IPS-11a (cell line): ENCODE measurements around the gene SLC26A8.
A peak's percentile ranks its signal among the peaks of the same experiment; 100 is the strongest.

Source experiments
- H3K4me3 ChIP-seq: one replicate; pipeline ENCODE4 v1.5.1; 2013; ENCODE audit warnings: low read depth, low read length, control low read depth

The SLC26A8 gene, protein sequence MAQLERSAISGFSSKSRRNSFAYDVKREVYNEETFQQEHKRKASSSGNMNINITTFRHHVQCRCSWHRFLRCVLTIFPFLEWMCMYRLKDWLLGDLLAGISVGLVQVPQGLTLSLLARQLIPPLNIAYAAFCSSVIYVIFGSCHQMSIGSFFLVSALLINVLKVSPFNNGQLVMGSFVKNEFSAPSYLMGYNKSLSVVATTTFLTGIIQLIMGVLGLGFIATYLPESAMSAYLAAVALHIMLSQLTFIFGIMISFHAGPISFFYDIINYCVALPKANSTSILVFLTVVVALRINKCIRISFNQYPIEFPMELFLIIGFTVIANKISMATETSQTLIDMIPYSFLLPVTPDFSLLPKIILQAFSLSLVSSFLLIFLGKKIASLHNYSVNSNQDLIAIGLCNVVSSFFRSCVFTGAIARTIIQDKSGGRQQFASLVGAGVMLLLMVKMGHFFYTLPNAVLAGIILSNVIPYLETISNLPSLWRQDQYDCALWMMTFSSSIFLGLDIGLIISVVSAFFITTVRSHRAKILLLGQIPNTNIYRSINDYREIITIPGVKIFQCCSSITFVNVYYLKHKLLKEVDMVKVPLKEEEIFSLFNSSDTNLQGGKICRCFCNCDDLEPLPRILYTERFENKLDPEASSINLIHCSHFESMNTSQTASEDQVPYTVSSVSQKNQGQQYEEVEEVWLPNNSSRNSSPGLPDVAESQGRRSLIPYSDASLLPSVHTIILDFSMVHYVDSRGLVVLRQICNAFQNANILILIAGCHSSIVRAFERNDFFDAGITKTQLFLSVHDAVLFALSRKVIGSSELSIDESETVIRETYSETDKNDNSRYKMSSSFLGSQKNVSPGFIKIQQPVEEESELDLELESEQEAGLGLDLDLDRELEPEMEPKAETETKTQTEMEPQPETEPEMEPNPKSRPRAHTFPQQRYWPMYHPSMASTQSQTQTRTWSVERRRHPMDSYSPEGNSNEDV

DNA sequence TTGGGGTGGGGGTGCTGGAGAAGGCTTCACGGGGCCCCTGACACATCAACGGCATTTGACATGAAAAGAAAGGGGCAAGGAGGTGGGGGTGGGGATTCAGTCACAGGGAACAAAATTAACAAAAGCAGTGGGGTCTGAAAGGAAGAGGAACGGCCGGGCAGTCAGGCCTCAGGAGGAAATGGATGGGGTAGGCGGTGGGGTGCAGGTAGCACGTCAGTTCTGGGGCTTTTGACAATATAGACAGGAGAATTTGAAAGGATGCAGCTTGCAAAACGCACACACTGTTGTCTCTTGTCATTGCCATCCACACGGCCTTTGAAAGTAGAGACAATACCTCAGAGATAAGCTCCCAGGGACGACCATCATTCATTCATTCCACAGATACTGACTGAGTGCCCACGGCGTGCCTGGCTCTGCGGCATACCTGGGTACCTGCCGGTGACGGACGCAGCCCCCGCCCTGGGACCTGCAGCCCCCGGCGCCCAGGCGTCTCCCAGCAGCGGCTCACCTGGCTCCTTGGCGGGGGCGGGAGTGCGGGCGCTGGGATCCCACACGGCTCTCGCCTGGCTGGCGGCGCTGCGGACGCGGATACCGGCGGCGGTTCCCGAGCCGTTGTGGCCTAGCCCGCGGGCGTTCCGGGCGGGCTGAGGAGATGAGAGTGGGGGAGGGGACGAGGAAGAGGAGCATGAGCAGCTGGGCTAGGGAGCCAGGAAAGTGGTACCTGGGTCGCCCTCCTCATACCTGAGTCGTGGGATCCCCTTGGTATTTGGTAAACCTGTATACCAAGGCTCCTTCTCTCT lies at the start of gene SLC26A8:
Gene SLC26A8 (minus strand): TSS at position 646 of the 800 bp plus-strand sequence. CDS start 4,934 bp downstream, outside the sequence.
- H3K4me3 ChIP-seq, result peak within 1 kb of the TSS; percentile 29

DNA sequence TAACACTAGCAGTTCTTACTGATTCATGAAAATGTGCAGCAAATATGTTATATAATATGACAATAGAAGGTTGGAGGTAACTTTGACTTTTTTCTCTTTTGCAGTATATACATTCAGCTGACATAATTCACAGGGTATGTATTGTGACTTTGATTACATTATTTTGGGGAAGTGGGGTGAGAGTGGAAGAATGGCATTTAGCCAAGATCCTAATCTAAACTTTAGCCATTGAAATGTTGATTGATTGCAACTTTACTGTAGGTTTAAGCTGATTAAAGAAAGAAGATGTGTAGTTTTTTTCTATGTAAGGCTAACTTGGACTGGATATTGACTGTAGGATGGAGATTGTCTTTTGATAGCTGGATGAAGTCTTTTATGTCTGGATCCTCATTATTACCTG lies 49.1 kb upstream of the SLC26A8 start:
- no peak overlapping the region for H3K4me3 ChIP-seq

DNA sequence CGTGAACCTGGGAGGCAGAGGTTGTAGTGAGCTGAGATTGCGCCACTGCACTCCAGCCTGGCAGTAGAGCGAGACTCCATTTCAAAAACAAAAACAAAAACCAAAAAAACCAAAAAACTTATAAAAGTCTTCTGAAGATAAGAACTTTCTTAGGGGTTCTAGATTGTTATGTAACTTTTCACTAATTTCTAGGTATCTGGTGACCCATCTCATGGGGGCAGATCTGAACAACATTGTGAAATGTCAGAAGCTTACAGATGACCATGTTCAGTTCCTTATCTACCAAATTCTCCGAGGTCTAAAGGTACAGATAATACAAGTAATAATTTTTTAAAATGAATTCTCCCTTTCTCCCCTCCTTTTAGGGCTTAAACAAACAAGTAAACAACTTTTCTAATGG lies 48.2 kb upstream of the SLC26A8 start:
- H3K4me3 ChIP-seq, result no peak overlapping the region

DNA sequence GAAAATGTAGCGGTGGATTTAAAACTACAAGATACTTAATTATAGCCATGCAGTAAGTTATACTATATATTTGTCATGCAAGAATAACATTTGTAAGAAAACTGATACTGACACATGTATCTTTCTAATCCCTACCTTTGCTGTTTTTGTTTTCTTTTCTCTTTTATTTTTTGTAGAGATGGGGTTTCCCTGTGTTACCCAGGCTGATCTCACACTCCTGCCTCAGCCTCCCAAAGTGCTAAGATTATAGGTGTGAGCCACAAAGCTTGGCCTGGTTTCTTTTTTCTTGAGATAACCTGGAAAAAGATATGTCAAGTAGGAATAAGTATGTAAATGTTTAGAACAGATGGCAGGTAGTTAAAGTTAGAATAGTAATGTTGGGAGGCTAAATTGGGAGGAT lies 47.3 kb upstream of the SLC26A8 start:
- no peak overlapping the region for H3K4me3 ChIP-seq

DNA sequence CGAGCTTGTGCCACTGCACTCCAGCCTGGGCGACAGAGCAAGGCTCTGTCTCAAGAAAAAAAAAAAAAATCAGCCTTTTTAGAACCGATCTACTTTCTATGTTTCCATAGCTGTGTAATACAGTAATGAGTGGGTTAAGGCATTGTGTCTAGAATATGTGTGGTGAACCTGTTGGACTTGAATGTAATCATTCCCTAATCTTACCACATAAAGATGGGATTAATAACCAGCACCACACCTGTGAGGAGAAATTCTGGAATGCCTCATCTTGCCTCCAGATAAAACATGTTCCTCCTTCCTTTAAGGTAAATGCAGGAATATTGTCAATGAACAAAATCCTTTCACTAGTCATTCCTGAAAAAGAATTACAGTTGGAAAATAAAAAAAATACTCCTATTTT lies 46.8 kb upstream of the SLC26A8 start:
- H3K4me3 ChIP-seq, result no peak overlapping the region

DNA sequence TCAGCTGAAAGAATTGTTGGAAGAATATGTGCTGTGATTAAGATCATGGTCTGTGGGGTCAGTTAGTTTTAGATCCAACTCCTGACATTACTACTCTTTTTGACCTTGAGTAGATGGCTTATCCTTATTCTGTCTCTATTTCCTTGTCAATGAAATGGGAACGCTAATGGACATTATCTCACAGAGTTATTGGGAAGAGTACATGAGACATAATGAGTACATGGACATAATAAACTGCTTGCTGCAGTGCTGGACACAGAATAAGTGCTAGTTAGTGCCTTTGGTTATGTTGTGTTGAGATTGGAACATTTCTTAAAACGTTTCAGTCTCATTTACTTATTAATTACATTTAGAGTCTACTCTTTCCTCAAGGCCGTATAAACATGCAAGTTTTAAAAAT lies 45.8 kb upstream of the SLC26A8 start:
- H3K4me3 ChIP-seq, result no peak overlapping the region

DNA sequence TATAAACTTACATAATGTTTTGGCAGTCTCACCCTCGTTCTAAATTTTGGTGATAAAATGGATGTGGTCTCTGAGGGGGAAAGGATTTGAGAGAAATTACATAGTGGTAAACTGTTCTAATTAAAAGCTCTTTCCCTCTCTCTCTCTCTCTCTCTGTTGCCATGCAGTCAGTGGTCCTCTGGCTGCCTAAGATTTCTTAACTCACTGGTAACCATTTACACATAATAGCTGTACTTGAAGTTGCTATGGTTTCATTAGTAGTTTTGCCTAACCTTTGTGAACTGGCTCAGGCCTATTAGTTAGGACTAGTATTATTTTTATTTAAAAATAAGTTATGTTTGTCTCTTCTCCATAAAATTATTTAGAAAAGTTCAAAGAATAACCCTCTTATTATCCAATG lies 45.1 kb upstream of the SLC26A8 start:
- no peak overlapping the region for H3K4me3 ChIP-seq

DNA sequence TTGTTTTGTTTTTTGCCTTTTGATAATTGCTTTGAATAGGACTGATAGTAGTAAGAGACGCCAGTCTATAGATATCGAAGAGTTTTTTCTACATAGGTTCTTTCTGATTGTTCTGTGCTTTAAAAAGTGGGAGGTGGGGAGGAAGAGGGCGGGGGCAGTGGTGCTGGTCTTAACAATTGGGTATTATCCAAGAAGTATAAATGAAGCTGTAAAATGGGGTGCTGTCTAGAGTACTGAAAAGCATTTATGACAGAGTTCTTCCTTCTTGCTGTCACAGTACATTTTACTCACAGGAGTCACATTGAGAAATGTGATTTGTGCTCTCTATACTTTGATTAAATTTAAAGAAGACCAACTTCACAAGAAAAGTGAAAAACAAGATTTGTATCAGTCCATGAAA lies 44.1 kb upstream of the SLC26A8 start:
- H3K4me3 ChIP-seq, result no peak overlapping the region

DNA sequence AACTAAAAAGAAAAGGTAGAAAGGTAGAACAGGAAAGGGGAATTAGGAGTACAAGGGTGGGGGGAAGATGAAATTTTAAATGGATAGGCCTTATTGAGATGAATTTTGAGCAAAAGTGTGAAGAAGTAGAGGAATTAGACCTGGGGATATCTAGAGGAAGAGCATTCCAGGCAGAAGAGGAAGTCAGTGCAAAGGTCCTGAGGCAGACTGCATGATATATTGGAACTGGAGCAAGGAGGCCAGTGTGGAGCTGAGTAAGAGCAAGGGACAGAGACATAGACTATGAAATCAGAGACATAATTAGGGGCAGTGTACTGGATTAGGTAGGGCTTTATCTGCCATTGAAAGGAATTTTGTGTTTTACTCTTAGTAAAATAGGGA lies 43.6 kb upstream of the SLC26A8 start:
- H3K4me3 ChIP-seq, result no peak overlapping the region

DNA sequence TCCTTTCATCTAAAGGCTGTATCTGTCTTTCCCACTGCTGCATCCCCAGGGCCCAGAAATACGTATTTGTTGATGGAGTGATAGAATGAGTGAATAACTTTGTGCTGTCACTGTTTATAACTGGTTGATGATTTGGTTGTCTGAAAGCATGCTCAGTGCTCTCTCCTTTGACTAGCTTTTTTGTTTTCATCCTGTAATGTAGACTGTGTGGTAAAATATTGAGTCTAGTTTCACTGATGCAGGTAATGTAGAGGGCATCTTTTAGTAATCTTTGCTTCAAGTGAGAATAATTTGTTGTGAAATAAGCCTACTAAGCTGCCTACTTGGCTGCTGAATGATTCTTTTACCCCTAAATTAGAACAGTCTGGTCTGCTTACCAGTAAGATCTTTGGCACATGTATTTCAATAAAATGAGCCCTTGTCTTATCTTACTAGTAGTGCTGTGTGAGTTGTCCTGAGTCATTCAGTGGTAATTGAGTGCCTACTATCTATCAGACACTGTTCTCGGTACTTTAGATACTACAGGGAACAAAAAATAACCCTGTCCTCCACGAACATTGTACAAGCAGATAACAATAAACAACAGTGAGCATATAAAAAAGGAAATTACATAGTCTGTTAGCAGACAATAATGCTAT lies 43.1 kb upstream of the SLC26A8 start:
- no peak overlapping the region for H3K4me3 ChIP-seq

DNA sequence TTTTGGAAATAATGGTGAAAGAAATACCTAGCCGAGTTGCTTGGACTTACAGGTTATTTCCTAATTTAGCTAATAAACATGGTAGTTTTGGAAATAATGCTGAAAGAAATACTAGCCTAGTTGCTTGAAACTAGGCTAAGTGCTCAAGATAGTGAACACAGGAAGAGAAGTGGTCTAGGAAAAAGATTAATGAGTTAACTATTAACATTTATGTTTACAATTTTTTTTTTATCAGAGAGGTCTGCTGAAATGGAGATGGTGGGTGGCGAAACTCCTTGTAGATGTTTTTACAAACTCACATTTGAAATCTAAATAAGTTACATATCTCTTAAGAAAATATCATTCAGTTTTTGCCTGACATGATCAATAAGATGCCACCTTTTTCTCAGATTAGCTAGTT lies 42.4 kb upstream of the SLC26A8 start:
- H3K4me3 ChIP-seq, result no peak overlapping the region

DNA sequence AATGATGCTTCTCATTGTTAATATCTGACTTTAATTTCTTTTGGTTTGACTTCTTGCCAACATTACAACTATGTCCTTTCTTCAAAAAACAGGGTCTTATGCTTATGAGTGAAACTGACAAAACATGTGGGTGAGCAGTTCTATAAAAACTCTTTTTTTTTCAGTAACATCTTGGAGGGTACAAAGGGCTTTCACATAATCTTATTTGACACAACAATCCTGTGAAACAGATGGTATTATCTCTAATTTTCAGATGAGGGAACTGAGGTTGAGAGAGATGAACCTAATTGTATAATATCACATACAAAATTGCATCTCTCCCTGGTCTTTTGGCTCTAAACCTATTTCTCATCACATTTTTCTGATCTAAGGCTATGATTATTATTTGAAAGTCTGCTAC lies 41.5 kb upstream of the SLC26A8 start:
- no peak overlapping the region for H3K4me3 ChIP-seq

DNA sequence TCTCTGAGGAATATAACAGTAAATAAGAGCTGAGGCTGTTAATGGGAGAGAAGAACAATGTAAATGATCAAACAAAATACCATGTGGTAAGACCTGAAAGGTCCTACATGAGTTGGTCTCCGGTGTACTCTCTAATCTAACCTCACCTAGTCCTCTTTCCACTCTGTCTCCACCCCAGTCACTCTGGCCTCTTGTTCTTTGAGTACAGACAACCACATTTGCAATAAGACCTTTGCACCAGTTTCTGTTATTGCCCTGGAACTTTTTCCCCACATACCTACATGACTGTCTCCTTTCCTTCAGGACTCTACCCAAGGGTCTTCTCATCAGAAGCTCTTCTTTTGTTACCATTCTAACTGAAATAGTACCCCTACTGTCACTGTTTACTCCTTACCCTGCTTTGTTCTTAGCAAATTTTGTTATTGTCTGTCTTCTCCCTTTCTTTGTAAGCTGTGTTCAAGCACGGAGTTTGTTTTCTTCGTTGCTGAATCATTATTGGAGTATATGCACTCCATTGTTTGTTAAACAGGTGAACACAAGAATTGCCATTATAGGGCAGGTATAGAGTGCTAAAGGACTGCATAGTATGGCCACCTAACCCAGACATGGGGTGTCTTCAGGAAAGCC lies 40.4 kb upstream of the SLC26A8 start:
- H3K4me3 ChIP-seq, result no peak overlapping the region

DNA sequence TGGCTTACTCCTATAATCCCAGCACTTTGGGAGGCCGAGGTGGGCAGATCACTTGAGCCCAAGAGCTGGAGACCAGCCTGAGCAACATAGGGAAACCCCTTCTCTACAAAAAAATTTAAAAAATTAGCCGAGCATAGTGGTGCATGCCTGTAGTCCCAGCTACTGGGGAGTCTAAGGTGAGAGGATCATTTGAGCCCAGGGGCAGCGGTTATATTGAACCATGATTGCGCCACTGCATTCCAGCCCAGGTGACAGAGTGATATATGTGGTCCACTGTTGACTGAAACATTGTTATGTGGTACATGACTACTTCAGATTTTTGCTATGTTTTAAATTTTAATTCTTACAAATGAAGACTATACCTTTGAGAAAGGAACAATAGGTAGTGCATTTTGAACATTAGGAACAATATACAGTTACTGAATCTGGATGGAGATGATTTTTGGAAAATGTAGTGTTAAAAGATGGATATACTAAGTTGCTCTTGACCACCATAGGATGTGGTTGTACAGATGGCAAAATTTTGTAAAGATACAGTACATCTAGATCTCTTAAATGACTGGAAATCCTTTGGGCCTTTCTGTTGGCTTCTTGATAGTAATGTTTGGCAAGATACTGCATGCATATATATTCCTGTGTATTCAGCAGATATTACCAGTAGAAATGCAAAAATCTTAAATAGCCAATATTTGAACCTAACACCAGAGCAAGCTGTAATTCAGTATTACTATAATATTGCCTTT lies 39.0 kb upstream of the SLC26A8 start:
- no peak overlapping the region for H3K4me3 ChIP-seq

DNA sequence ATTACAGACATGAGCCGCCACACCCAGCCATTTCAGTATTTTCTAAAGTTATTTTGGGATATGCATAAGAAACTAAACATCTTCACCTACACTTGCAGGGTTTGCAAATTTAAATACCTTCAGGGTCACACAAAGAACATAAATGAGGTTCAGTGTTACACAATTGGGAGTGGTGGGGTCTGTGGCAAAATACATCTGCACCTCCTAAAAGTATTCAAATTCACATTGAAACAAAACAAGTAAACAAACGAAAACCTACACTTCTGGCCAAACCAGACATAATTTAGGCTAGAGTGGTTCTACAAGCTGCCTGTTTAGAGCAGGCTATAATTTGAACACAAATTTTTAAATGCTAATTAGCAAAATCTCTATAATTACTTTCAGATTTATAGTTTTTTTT lies 37.8 kb upstream of the SLC26A8 start:
- no peak overlapping the region for H3K4me3 ChIP-seq

DNA sequence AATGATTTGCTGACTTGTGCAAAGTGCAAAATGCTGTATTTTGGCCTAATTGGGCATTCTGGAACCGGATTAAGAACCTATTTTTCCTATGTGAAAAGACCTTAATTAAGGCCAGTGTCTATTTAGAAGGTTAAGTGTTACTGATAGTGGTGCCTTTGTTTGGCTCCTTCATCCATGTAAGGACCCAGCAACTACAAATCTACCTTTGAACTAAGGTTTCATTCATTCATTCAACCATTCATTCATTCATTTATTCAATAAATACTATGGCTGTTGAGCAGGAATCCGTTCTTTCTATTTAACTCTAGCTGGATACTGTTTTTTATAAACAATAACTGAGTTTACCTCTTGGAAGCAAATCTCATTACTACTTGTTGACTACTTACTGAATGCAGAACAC lies 36.8 kb upstream of the SLC26A8 start:
- H3K4me3 ChIP-seq, result no peak overlapping the region

DNA sequence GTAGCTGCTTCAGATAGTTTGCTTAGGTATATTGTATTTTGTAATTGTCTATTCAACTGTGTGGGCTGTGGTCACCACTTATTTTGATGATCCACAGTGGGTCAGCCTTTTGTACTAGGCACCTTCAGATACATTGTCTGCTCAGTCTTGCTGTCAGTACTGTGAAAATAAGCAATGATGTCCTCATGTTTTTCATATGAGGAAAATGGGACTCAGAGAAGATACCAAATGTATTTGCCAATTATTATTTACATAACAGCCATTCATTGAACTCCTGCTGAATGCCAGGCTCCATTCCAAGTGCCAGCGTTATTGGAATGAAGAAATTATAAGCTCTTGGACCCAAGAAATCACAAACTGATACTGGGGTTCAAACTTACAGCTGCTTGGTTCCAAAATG lies 31.7 kb upstream of the SLC26A8 start:
- H3K4me3 ChIP-seq, result no peak overlapping the region

DNA sequence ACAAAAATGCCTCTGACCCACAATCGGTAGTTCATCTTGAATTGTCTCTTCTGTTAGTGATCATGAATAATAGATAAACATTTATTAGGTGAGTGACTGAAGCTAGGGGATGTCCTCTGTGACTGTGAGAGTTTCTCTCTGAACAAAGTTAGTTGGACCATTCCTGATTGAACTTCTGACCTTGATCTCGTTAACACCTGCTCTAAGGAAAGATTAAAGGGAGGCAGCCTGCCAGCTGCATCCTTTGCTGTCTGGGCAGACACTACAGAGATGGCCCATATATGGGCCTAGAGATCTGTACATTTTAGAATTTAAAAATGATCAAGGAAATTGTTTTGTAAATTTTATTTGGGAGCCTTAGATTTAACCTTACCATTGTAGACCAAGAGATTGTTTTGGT lies 30.5 kb upstream of the SLC26A8 start:
- H3K4me3 ChIP-seq, result no peak overlapping the region

DNA sequence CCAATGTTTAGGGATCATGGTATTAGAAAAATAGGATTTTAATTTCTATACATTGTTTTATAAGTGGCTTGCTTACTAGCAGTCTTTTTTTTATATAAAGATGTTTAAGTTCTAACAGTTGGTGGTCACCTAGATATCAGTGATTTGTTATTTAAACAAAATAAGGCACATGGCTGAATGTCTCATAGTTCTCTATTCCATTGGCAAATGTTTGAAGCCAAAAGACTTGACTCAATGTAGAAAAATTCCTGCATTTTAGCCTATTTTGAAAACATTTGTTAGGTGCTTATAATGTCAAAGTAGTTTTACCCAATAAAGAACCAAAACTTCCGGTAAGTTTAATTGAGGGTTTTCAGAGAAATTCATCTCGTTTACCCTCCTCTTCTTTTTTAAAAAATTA lies 30.0 kb upstream of the SLC26A8 start:
- no peak overlapping the region for H3K4me3 ChIP-seq

DNA sequence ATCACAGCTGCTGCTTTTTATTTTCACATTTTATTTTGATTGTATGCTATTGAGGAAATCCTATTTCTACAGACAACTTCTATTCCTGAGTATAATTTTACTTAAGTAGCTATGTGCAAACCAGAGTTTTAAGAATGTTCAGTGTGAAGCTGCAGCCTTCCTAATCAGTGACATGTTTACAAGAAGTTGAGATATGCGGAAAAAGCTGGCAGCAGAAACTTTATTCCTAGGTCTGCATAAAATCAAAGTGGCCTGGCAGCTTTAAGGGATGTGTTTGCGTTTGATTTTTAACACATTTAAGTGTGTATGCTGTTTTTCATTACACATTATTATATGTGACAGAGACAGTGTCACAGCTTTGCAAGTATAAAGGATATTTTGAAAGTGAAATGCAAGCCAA lies 29.4 kb upstream of the SLC26A8 start:
- H3K4me3 ChIP-seq, result no peak overlapping the region
